Breast epithelium (tissue), 3 donors: Measurements from ENCODE around the gene TNS1.

Experiments used
- POLR2A ChIP-seq: fragments of 450-650 bp; IDR thresholded peaks from one replicate; pipeline ENCODE4 v1.6.1; 2016; ENCODE audit warnings: antibody characterized with exemption, mild to moderate bottlenecking, moderate library complexity
- POLR2AphosphoS5 ChIP-seq, 3 donors: sonication (generic); formaldehyde crosslinking; IDR thresholded peaks; one replicate each; pipeline ENCODE4 v1.6.1; 2017; ENCODE audit warnings: antibody characterized with exemption in 3 of 3
- TF ChIP-seq, protein P1 (sequence below), 3 donors: fragments of 450-650 bp; IDR thresholded peaks; one replicate each; pipeline ENCODE4 v1.5.1; 2016 to 2017; ENCODE audit warnings: antibody characterized with exemption in 3 of 3, mild to moderate bottlenecking in 3 of 3, moderate library complexity in 3 of 3

DNA sequence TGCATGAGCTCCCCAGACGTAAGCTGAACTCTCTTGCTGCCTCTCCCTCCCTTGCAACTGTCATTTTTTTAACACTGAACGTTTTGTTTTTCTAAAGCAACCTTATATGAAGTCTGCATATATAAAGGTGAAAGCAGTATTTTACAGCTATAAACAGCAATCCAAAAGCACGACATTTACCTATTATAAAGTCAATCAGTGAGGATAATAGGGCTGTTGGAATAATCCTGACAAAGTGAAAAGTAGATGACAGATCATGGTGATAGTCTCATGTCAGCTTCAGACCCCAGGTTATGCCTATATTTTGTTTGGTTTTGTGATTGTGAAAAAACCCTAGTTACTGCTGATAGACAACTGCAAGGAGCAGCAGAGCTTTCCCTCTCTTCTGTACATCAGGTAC is 195.8 kb downstream of the TNS1 start:
- TF ChIP-seq, protein P1, sequence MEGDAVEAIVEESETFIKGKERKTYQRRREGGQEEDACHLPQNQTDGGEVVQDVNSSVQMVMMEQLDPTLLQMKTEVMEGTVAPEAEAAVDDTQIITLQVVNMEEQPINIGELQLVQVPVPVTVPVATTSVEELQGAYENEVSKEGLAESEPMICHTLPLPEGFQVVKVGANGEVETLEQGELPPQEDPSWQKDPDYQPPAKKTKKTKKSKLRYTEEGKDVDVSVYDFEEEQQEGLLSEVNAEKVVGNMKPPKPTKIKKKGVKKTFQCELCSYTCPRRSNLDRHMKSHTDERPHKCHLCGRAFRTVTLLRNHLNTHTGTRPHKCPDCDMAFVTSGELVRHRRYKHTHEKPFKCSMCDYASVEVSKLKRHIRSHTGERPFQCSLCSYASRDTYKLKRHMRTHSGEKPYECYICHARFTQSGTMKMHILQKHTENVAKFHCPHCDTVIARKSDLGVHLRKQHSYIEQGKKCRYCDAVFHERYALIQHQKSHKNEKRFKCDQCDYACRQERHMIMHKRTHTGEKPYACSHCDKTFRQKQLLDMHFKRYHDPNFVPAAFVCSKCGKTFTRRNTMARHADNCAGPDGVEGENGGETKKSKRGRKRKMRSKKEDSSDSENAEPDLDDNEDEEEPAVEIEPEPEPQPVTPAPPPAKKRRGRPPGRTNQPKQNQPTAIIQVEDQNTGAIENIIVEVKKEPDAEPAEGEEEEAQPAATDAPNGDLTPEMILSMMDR (IDR thresholded peaks at IDR 0.05) = no peak
- TF ChIP-seq POLR2A = no peak
- TF ChIP-seq POLR2AphosphoS5 (IDR thresholded peaks at IDR 0.05) = no peak
